ENCODE results near the gene MKI67. TPM values are rescaled to one million over a fixed set of nuclear protein-coding genes. Genes with fewer than 3 reads are reported as not detected.
A peak's percentile ranks its signal among the peaks of the same experiment; 100 is the strongest.

Gene MKI67
- total RNA-seq, 1 donor from 2014 or later: 2.1 TPM

- Histone ChIP-seq H3K9me3 (no peaks in the 10 kb centered on the region), H3K4me3 (no peak overlapping the region), H3K4me1 (peaks cover 3% of the 10 kb centered on the region), H3K36me3 (peaks cover 74% of the 10 kb centered on the region), H3K27ac (no peak overlapping the region), H3K27me3 (no peaks in the 10 kb centered on the region)
- no peak for TF ChIP-seq CTCF (IDR thresholded peaks at IDR 0.05)
- ATAC-seq (no peak), DNase-seq (no peak)
- intact Hi-C loops (cut with DNase I): no loop called here
Measured at GRCh38 chr10:128056303-128057050, 69.7 kb downstream of the MKI67 start.

GRCh38 chr10:128055061-128055868 lies 71.0 kb downstream of the MKI67 start:
- DNase-seq (no peak), ATAC-seq (no peak)
- TF ChIP-seq CTCF (IDR thresholded peaks at IDR 0.05): no peak
- H3K36me3 ChIP-seq: peaks cover 61% of the 10 kb centered on the region
- H3K4me1 ChIP-seq: peaks cover 9% of the 10 kb centered on the region
- no peak overlapping the region for H3K27ac ChIP-seq
- intact Hi-C loops (cut with DNase I): no loop called here
- no peaks in the 10 kb centered on the region for H3K9me3 ChIP-seq
- H3K27me3 ChIP-seq: no peaks in the 10 kb centered on the region
- H3K4me3 ChIP-seq: no peak overlapping the region

- ATAC-seq: peak; percentile 64
- Histone ChIP-seq H3K4me1 (peaks cover 9% of the 10 kb centered on the region), H3K4me3 (no peak overlapping the region), H3K36me3 (peaks cover 57% of the 10 kb centered on the region), H3K9me3 (no peaks in the 10 kb centered on the region), H3K27me3 (no peaks in the 10 kb centered on the region), H3K27ac (no peak overlapping the region)
- TF ChIP-seq CTCF (IDR thresholded peaks at IDR 0.05): no peak
- intact Hi-C loops (cut with DNase I): no loop called here
- DNase-seq: peak; percentile 64
Measured at GRCh38 chr10:128054163-128054970, 71.9 kb downstream of the MKI67 start.

GRCh38 chr10:128053356-128053755 lies 72.9 kb downstream of the MKI67 start:
- DNase-seq (no peak), ATAC-seq (no peak)
- H3K9me3 ChIP-seq: no peaks in the 10 kb centered on the region
- no peaks in the 10 kb centered on the region for H3K27me3 ChIP-seq
- H3K36me3 ChIP-seq: peaks cover 53% of the 10 kb centered on the region
- H3K27ac ChIP-seq: no peak overlapping the region
- intact Hi-C loops (cut with DNase I): no loop called here
- H3K4me3 ChIP-seq: no peak overlapping the region
- peaks cover 10% of the 10 kb centered on the region for H3K4me1 ChIP-seq
- no peak for TF ChIP-seq CTCF (IDR thresholded peaks at IDR 0.05)

GRCh38 chr10:128052696-128053095 lies 73.5 kb downstream of the MKI67 start:
- peaks cover 46% of the 10 kb centered on the region for H3K36me3 ChIP-seq
- ATAC-seq (no peak), DNase-seq (no peak)
- no peaks in the 10 kb centered on the region for H3K27me3 ChIP-seq
- intact Hi-C loops (cut with DNase I): no loop called here
- H3K27ac ChIP-seq: no peak overlapping the region
- peaks cover 15% of the 10 kb centered on the region for H3K4me1 ChIP-seq
- no peaks in the 10 kb centered on the region for H3K9me3 ChIP-seq
- TF ChIP-seq CTCF (IDR thresholded peaks at IDR 0.05): no peak
- H3K4me3 ChIP-seq: no peak overlapping the region
